Superior temporal gyrus (tissue), 1 donor: ENCODE results near the gene DSCAM.

Experiments
- DNase-seq: peaks from one replicate; pipeline ENCODE4 v3.0.0-alpha.2; 2016; ENCODE audit errors: extremely low spot score

Gene DSCAM

DNA sequence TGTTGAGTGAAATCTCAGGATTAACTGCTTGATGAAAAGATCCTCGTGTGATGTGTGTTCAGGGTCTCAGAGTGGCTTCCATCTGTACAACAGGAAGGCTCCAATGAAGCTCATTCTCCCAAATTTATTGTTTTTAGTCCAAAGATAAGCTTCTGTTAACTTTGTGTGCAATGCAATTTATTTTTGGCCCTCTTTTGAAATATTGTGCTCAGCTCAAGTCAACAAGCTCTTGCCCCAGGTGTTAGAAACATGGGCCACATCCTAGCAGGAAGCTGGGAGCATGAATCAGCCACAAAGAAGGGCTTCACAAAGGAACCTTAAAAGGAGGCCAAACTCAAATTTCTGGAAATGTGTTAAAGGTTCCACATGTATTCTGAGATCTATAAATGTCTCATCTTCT, 844.0 kb downstream of the DSCAM start:
- DNase-seq: no peak

DNA sequence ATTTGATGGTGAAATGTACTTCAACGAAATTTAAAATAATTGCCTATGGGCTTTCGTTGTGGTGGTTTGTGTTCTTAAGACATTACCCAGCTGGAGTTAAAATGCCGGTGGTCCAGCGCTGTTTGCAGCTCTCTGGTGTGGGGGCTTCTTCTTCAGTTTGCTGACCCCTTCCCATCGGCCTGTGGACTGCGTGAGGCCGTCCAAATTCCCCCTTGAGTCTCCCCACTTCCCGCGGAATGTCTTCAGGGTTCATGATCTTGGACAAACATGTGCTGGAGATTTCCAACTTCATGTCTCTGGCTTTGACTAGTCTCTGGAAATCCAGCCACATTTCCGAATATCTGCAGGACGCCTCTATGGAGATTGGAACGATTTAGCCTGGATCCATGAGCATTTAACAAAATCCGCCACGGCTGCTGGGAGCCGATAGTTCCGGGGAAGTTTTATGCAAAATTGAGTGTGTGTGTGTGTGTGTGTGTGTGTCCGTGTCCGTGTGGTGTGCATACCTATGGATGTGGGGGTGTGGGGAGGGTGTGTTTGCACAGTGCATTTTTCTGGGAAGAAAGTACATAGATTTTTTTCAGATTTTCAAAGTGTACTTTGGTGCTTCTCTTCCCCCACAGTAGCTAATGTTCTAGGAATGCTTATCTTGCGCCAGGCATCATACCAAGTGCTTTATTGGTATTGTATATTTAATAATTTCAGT, 862.5 kb downstream of the DSCAM start:
- no peak for DNase-seq

DNA sequence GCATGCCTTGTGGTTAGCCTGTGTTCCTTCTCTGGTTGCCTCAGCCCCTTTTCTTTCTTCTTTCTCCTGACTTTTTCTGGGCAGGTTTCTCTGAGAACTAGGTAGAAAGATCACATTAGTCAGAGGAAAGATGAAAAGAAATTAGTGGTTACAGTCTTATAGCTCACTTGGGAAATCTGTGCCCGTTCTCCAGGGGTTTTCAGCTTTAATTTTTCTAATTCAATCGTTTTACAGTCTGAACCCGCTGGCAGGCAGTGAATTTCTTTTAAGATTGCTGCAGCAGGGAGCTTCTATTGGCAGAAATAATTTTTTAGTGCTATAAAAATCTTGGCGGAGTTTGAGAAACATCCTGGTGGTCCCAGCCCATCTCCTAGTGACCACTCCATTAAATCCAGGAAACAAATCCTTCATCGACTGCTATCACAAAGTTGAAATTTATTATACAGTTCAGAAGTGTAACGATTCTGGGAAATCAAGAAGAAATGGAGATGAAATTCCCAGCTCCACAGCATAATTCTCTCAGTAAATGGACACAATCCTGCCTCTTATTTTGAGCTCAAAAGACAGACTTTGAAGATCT, 866.6 kb downstream of the DSCAM start:
- DNase-seq: no peak

DNA sequence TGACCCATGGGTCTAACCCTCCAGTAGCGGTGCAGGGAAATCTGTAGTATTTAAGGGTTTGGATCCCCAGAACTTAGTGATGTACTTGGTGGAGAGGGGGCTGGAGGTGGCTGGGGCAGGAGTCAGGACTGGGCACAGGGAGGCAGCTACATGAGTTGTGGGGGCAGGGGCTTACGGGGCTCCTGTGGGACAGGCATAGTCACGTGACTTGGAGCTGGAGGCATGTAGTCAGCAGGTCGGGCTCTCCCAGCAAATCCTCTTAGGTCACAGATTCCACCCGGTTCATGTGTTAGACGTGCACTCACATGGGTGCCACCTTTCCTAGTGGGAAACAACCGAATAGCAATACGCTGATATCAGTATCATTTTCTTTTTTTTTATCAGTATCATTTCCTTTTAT, 867.6 kb downstream of the DSCAM start:
- DNase-seq: no peak

DNA sequence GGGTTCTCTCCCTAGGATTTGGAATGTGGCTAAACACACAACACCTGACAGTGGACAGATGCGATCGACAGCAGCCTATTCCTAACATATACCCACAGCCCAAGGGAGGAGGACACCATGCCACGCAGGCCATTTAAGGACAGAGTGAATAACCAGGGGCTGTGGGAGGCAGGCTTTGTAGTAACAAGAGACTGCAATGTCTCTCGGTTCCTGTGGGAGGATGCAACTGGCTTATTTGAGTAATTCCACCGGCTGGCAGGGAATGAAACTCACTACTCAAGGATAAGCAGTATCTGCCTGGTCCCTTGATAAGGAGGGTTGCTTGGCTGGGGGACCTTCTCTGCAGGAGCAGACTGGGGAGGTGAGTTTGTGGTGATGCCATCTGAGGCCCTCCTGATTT, 870.2 kb downstream of the DSCAM start:
- no peak for DNase-seq

DNA sequence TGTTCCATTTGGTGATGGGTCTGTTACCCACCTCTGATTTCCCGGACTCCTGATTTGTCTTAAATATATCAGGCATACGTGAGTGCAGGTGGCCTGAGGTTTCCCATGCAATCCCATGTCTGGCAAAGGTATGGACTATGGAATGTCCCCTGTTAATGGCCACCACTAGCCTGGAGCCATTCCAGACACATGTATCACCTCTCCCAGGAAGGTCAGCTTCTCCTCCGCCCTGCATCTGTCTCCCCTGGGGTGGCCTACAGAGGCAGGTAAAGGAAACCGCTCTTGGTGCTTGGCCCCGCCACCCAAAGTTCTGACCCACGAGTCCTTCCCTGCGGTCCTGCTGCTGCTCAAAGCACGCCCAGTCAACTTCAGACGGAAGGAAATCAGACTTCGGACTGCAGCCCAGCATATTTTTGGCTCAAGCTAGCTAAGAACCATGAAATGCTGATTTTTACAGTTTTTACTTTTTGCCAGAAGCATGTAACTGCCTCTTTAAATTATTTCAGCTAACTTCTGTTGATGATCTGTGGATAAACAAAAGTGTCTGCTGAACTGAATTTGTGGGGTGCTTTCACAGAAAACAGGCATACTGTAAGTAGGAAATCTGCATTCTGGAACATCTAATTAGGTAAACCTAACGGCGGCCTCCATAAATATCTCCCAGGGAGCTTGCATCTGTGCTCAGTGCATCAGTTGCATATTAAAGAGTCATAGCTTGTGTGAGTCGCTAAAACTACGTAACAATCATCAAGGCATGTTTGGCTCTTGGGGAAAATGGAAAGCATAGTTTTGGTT, 873.8 kb downstream of the DSCAM start:
- no peak for DNase-seq

DNA sequence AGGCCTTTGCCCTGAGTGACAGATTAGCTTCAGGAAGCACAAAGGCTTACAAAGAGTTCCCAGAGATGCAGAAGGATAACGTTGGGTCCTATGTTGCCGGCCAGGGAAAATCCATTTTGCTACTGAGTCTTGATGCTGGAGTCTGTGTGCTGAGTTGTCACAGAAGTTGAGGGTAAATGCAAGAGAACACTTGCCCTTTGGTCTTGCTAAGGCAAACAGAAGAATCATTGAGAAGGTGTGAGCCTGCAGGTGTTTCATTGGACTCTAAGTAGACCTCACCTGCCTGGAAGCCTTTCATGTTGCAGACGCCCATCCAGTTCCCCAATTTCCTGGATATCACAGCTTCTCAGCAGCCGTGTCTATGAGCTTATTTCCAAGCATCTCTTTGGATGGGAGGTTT, 874.5 kb downstream of the DSCAM start:
- DNase-seq: no peak

DNA sequence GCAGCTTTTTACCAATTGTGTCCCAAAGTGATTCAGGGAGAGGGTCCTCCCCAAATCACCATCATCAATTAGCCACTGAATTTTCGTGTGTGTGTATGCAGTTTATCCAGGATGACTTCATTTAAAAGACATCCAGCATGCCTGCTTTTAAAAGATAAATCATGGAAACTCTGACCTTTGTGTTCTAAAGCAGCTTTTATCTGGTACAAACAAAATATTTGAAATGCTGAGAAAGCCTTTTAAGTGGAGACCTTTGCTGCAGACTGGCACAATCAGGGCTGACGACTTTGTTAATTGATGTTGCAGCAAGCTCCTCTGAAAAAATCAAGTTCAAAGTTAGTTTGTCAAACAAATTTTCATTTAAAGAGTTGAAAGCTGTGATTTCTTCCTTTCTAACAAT, 875.0 kb downstream of the DSCAM start:
- DNase-seq: no peak

DNA sequence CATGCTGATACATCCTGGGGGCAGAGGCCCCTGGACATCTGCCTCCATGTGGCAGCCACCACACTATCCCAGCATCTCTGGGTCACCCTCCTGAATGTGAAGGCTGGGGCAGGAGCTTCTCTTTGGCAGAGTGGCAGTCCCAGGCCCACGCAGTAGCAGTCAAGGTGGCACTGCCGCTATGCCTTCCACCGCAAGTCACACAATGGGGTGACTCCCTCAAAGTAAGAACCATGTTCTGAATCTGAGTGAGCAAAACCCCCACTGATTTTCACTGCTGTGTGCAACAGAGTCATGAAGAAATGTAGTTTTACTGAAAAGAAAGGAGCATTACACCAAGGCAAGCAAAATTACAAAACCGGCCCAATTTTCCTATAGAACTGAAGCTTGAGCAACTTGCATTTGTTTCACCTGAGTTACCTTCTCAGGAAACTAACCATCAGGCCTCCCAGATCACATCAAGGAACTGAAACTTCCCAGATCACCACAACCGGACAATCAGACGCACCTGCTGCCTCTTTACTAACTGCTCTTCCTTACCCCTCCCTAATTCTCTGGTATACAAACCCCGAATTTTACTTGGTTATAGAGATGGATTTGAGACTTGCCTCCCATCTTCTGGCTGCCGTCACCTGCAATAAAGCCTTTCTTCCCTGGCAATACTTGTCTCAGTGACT, 877.1 kb downstream of the DSCAM start:
- no peak for DNase-seq

DNA sequence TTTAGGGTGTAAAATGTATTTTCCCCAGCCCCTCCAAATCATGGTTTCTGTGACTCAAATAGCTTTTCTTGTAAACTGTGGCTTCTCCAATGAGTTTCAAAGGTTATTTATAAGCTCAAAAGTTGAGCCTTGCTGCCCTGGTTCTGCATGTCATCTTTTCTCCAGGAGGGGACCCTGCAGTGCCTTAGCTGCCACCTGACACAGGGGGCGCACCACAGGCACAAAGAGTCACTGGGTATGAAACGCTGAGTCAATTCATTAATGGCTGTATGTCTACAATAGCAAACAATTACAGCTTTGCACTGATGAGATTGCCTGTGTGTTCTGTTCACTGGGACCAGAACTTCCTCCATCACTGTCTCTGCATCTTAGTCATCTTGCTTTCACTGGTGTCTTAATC, 878.9 kb downstream of the DSCAM start:
- DNase-seq: no peak

DNA sequence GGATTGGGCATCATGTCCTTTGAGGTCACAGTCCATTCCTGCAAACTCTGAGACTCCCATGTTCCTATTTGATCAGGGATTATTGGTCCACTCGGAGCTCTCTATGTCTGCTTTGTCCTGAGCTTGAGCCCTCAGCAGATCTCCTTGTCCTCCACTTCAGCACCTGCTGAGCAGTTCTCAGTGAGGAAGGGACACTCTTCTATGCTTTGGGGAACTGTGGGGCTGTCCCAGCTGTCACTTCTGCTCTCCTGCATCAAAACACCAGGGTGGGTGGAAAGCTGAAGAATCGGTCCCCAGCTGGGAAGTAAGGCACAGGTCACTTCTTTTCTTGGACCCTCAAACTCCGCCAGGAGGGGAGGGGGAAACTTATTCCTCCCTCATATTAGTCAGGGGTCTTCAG, 880.2 kb downstream of the DSCAM start:
- DNase-seq: no peak

DNA sequence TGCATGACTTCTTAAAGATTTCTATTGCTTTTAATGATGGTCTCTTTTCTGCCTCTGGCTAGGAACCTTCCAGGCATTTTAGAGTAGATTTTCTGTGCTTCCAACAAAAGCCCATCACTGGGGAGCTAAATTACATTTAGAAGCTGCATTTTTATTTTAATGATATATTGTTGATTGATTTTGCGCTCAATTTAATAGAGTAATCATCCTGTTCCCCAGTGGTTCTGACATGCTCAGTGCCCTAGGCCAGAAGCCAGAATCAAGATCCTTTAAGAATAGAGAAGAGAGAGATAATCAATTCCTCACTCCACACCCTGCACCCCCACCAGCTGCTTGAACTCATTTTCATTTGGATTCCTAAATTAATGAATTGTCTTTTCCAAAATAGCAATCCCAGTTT, 881.9 kb downstream of the DSCAM start:
- no peak for DNase-seq

DNA sequence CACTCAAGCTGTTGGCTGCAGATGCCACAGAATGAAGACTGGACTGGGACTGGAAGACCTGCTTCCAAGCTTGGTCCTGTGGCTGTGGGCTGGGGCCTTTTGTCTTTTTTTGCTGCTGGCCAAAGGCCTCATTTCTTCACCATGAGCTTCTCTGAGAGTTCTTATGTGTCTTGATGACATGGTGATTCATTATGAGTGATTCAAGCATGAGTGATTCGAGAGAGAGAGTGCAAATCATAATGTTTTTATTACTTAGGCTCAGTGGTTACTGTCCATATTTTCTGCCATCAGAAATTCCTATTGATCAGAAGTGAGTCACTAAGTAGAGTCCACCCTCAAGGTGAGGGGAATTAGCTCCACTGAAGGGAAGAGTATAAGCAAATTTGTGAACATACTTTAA, 885.7 kb downstream of the DSCAM start:
- no peak for DNase-seq
